GF-D8 (cell line): ENCODE results near the gene LARGE1.

ENCODE experiments used
- DNase-seq: peaks from one replicate; lab custom pipeline; 2025; lab: John Stamatoyannopoulos, UW

Gene LARGE1

DNA sequence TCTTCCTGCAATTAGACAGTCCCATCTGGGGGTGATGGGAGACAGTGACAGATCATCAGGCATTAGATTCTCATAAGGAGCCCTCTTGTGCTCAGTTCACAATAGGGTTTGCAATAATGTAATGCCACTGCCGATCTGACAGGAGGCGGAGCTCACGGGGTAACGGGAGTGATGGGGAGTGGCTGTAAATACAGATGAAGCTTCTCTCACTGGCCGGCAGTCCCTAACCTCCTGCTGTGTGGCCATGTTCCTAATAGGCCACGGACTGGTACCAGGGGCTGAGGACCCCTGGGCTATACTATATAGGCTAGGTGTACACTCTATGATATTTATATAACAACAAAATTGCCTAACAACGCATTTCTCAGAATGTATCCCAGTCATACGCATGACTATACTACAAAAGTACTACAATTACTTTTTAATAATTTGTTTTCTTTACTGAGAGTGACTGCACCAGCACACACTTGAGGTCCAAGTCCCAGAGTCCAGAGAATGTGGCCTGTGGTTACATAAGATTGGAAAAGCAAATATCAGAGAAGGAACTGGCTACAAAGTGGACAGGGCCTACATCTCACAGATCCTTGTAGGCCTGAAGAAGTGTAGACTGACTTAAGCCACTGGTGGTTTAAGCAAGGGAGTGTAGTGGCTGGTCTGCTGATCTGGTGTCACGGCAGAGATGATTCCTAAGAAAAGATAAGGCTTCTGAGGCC, 200.0 kb downstream of the LARGE1 start:
- DNase-seq: no peak

- DNase-seq: no peak
Observed at GRCh38 chr22:33717694-33718396, 202.4 kb downstream of the LARGE1 start.

- no peak for DNase-seq
Observed at GRCh38 chr22:33715237-33715985, 204.9 kb downstream of the LARGE1 start.

DNA sequence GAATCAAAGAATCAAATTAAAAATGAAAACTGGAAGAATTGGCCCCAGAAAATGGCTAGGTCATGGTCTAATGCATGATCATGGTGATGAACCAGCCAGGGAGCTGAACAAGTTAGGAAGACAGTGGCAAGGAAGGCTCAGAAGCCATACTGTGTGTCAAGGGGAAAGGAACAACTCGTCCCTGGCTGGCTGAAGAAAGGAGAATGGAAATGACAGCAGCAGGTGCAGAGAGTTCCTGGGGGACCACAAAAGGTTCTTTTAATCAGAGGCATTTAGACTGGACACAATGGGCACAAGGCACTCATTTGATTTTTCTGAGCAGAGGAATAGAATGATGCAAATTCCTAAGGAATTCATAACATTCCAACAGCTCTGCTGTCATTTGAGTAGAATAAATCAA, 209.9 kb downstream of the LARGE1 start:
- no peak for DNase-seq

DNA sequence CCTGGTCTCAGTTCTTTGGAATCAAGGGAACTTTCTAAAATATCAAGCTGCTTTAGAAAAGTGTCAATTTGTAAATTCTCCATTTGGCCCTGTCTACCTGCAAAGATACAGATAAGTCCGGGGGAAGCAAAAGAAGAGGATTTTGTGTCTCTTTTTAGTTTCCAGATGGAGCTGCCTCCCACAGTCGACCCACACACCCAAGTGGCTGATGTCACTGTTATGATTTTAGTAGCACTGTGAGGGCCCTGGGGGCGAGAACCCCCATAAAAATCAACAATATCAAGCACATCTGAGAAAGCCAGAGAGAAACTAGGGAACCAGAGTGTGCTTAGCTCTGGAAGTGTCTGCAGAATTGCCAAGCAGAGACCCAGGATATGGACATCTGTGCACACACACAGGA, 212.7 kb downstream of the LARGE1 start:
- no peak for DNase-seq

- DNase-seq: no peak
Observed at GRCh38 chr22:33706100-33706499, 214.2 kb downstream of the LARGE1 start.

- no peak for DNase-seq
Observed at GRCh38 chr22:33699176-33699575, 221.1 kb downstream of the LARGE1 start.

- DNase-seq: no peak
Observed at GRCh38 chr22:33697640-33698039, 222.6 kb downstream of the LARGE1 start.

- no peak for DNase-seq
Observed at GRCh38 chr22:33691057-33691630, 229.1 kb downstream of the LARGE1 start.

- no peak for DNase-seq
Observed at GRCh38 chr22:33688903-33689302, 231.4 kb downstream of the LARGE1 start.

- no peak for DNase-seq
Observed at GRCh38 chr22:33687464-33687863, 232.8 kb downstream of the LARGE1 start.

DNA sequence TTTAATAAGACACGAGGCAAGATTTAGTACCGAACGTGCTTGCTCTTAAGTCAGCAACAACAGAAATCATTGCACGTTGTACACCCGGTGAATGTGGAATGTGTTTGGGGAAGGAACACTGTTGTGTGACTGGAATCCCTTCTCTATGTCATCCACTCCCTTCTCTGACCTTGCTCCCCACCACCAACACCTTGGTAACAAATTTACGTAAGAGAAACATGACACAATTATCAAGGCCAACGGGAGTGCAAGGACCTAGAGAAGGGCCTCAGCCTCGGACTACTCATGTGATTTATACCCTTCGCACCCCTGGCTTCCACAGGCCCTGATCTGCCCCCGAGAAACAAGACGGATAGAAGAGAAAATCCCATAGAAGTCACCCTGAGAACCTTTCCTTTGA, 236.2 kb downstream of the LARGE1 start:
- DNase-seq: no peak

DNA sequence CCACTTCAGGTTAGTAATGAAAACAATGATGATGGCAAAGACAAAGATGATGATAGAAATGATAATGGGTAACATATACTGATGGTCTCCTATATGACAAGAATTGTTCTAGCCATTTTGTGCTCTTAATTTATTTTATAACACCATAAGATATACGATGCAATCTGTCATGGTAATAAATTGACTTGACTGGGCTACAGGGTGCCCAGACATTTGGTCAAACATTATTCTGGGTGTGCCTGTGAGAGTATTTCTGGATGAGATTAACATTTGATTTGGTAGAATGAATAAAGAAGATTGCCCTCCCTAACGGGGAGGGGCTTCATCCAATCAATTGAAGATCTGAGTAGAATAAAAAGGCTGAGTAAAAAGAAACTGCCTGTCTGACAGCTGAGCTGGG, 237.3 kb downstream of the LARGE1 start:
- DNase-seq: no peak

GRCh38 chr22:33680632-33681031, 239.6 kb downstream of the LARGE1 start:
- DNase-seq: no peak

GRCh38 chr22:33678523-33678922, 241.8 kb downstream of the LARGE1 start:
- DNase-seq: no peak

DNA sequence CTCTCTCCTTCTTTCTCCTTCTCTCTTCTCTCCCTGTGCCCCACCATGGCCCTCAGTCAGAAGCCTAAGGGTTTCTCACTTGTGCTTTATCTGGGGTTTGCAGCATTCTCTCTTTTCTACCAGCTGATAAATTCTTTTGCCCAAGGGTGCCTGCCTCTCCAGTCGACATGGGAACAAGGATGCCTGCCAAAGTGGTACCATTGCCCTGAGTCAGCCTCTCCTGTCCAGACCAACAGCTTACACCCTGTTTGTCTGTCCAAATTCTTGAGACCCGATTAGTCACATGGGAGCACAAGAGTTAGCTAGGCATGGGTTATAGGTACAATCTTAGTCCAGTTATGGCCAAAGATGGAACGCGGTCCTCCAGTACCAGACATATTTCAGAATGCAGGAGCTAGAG, 242.7 kb downstream of the LARGE1 start:
- no peak for DNase-seq

DNA sequence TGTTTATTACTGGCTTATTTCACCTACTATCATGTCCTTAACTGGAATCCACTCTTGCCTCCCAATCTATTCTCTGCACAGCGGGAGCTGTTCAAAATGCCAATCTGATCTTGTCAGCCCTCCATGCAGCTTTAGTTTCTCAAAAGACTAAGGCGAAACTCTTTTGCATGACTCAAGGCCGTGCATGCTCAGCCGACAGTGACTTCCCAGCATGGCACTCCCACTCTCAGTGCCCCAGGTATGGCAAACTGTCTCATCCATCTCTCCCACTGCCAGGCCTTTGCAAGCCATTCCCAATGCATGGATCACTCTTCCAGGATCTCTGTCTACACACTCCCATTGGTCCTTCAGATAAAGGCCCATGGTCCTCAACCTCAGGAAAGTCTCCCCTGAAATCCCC, 245.9 kb downstream of the LARGE1 start:
- no peak for DNase-seq

DNA sequence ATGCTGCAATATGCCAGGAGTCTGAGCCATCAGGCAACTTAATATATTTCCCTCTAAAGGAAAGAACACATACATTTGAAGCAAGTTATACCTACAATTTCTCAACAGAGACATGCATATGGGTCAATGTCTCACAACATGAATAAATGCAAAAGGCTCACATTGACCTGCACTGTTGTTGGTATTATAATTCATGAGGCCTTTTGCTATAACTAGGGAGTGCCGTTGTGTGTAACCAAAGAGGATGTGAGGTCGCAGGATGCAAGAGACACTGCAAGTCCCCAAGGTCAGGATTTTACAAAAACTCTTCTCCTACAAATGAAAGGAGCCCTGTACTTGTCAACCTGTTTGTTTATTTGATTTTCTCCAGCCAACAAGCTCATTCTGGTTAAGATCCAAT, 250.5 kb downstream of the LARGE1 start:
- no peak for DNase-seq

DNA sequence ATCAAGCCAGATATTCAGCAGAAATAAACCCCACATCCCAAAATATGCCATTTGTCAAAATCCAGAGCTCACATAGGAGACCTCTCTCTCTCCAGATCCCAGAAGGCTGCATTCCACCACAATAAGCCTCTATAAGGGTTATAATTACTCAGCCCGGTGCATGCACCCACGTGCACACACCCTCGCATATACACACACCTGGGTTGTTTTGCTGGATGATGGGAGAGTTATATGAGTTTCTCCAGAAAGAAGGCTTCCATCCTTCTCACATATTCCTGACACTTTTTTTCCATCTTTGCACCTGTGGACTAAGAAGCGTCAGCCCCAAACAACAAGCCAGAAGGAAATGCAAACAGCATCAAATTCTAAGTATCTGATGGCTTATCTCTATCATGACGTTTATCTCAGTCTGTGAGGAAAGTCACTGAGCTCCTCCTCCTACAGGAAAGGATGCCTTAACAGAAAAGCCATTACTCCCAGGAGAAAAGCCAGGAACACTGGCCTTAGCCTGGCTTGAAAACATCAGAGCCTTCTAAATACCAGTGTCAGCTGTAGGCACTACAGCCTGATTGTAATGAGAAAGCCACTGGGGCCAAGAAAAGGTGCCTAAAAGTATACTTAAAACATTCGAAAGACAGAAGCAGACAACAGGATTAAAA, 253.2 kb downstream of the LARGE1 start:
- no peak for DNase-seq

- no peak for DNase-seq
Observed at GRCh38 chr22:33666279-33666960, 253.9 kb downstream of the LARGE1 start.

DNA sequence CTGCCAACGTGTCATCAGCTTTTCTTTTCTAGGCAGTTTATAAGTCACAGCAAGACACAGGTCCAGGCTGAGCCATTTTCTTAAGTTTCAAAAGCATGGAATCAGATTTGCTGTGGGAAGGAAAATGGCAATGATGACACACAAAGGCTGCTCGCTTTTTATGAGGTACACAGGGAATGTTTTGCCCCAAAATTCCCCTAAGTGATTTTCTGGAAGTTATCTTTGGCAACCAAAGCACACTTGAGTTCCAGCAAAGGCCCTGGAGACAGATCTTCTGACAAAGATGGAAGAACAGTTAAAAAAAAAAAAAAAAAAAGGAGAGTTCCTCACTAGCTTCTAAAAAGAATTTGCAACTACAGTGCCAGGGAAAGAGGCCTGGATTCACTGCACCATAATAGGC, 260.8 kb downstream of the LARGE1 start:
- DNase-seq: no peak

- no peak for DNase-seq
Observed at GRCh38 chr22:33658775-33659174, 261.5 kb downstream of the LARGE1 start.
